Dermis lymphatic vessel endothelial cell (primary cell): ENCODE data around the gene CPSF4. TPM values are rescaled to one million over a fixed set of nuclear protein-coding genes. Genes with fewer than 3 reads are reported as not detected.

Source experiments
- total RNA-seq: library from RNA; depleted of rRNA; stranded (reverse); fragments of >200 nt; gene quantifications from 2 replicates; pipeline ENCODE4 v1.2.1, GENCODE V29; 2014

The CPSF4 gene
- total RNA-seq = 18.2 and 19.4 TPM in 2 replicates

DNA sequence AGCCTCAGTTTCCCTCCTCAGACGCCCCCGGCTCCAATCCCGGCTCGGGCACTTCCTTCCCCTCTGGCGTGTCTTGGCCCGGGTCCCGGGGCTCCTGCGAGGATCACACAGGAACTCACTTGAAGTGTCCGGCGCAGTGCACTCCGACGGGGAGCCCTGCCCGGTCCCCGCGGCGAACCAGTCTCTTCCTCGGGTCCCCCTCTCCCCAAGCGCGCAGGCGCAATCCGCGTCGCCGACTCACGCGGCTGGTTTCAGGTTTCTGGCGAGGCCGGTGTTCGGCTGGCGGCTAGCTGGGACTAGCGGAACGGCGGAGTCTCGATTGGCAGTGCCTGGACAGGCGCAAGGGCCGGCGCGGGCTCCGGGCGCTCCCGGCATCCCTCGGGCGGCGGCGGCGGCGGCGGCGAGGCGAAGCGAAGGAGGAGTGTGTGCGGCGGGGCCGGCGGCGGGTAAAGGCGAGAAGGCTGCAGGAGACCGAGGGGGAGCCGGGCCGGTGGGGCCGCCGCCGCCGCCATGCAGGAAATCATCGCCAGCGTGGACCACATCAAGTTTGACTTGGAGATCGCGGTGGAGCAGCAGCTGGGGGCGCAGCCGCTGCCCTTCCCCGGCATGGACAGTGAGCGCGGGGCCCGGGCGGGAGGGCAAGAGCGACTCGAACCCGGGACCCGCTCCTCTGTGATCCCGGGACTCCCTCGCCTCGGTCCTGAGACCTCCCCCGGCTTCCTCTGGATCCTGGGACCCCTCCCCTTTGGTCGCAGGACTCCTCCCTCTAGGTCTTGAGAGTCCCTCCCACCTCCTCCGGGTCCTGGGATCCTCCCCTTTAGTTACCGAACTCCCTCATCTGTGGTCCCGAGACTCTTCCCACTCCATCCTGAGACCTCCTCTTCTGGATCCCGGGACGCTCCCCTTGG, at the start of gene CPSF4, which contains the start of gene PTCD1:
CPSF4 (plus strand) TSS at position 371 of the 908 bp plus-strand sequence; CDS start at position 511, 140 bp downstream.
PTCD1 (minus strand) TSS at position 226 of the 908 bp plus-strand sequence. CDS start 3,556 bp downstream, outside the sequence.

GRCh38 chr7:99408379-99409191, 30.2 kb upstream of the CPSF4 start, which contains the start of the genes BUD31 and PDAP1:
TSS of gene BUD31 (plus strand) at chr7:99408969. CDS start at chr7:99411093, 2,124 bp downstream.
TSS of gene PDAP1 (minus strand) at chr7:99408597. CDS start at chr7:99408548, 49 bp downstream.

GRCh38 chr7:99472561-99473314, 34.0 kb downstream of the CPSF4 start, which contains the start of gene ZNF789:
TSS of gene ZNF789 (plus strand) at chr7:99472890. CDS start at chr7:99476457, 3,567 bp downstream.

GRCh38 chr7:99499721-99500636, 61.2 kb downstream of the CPSF4 start, which contains the start of gene ZNF394:
TSS of gene ZNF394 (minus strand) at chr7:99500281. CDS start at chr7:99500093, 188 bp downstream.

GRCh38 chr7:99504603-99505323, 66.0 kb downstream of the CPSF4 start, which contains the start of gene ZKSCAN5:
TSS of gene ZKSCAN5 (plus strand) at chr7:99504662. CDS start at chr7:99506045, 1,383 bp downstream.

Other genes with a start within 250 kb of the CPSF4 start
- not detected in 2 replicates for gene KPNA7, start 230.8 kb upstream of the CPSF4 start, total RNA-seq
- not detected in 2 replicates for gene MYH16, start 166.1 kb upstream of the CPSF4 start, total RNA-seq
- gene ARPC1A, start 113.0 kb upstream of the CPSF4 start, total RNA-seq = 153 and 156 TPM in 2 replicates
- 412 and 414 TPM in 2 replicates for gene ARPC1B, start 64.2 kb upstream of the CPSF4 start, total RNA-seq
- gene PDAP1, start 30.3 kb upstream of the CPSF4 start, total RNA-seq = 17.0 and 22.3 TPM in 2 replicates
- 76.5 and 82.6 TPM in 2 replicates for gene BUD31, start 30.0 kb upstream of the CPSF4 start, total RNA-seq
- gene PTCD1, start 145 bp upstream of the CPSF4 start, total RNA-seq = 3.6 and 4.8 TPM in 2 replicates
- 253 and 305 TPM in 2 replicates for gene ATP5MF, start 27.2 kb downstream of the CPSF4 start, total RNA-seq
- gene ZNF789, start 33.9 kb downstream of the CPSF4 start, total RNA-seq = 4.2 and 5.2 TPM in 2 replicates
- 29.7 and 33.4 TPM in 2 replicates for gene ZNF394, start 61.3 kb downstream of the CPSF4 start, total RNA-seq
- 7.3 and 9.5 TPM in 2 replicates for gene ZKSCAN5, start 65.7 kb downstream of the CPSF4 start, total RNA-seq
- gene FAM200A, start 113.2 kb downstream of the CPSF4 start, total RNA-seq = 4.3 and 6.2 TPM in 2 replicates
- gene ZNF655, start 119.7 kb downstream of the CPSF4 start, total RNA-seq = 6.0 and 8.3 TPM in 2 replicates
- 0.11 TPM in 1 of 2 replicates, not detected in the other for gene TMEM225B, start 159.3 kb downstream of the CPSF4 start, total RNA-seq
- 9.9 and 12.0 TPM in 2 replicates for gene ZSCAN25, start 178.0 kb downstream of the CPSF4 start, total RNA-seq
- gene CYP3A5, start 241.1 kb downstream of the CPSF4 start, total RNA-seq = 0.34 TPM in 1 of 2 replicates, not detected in the other